ENCODE data around the gene NKTR.

The NKTR gene

DNA sequence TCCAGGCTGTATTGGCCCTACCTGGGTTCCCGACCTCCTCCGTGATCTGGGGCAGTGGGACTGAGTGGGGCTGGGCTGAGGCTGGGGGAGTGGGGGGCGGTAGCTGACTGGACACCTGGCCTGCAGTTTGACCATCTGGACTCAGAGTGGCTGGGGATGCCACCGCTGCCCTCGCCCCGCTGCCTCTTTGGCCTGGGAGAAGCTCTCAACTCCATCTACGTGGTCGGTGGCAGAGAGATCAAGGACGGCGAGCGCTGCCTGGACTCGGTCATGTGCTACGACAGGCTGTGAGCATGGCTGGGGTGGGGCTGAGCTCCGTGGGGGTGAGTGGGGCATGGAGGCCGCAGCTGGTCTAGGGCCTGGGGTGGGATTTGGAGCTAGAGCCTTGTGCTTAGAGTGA is 87.5 kb downstream of the NKTR start:
- FAIRE-seq (no peak), DNase-seq (ENCODE audit: insufficient read length) (no peak)
- TF ChIP-seq POLR2AphosphoS5 (IDR thresholded peaks at IDR 0.05; ENCODE audit: low read depth, low read length) = no peak
- TF ChIP-seq TAF1 (IDR thresholded peaks at IDR 0.05; ENCODE audit: borderline replicate concordance, low read depth, low read length) = no peak
- no peak for TF ChIP-seq POLR2A (IDR thresholded peaks at IDR 0.05; ENCODE audit: low read depth, low read length)

DNA sequence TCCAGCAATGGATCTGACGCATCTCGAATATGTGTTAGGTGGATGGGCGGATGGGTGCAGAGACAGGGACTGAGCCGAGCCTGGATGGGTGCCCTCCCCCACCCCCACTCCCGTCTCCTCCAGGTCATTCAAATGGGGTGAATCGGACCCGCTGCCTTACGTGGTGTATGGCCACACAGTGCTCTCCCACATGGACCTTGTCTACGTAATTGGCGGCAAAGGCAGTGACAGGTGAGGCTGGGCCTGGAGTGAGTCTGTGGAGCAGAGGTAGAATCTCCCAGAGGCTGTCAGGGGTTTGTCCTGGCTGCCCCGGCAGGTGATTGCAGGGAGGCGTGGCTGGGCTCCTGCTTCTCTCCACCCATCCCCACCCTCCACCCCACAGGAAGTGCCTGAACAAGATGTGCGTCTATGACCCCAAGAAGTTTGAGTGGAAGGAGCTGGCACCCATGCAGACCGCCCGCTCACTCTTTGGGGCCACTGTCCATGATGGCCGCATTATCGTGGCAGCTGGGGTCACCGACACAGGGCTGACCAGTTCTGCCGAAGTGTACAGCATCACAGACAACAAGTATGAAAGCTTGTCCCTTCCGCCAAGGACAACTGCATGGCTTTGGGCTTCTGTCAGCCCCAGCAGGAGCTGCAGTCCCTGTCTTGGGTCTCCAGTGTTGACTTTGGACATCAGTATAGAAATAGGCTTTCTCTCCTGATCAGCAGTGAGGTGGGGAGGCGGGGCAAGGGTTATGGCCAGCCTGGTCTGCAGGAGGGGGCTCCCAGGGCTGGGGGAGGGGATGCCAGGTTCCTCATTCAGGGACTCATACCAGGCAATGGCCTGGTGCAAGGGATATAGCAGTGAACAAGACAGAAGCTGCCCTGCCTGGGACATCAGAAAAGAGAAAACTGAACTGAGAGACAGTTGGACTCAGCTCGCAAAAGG is 88.3 kb downstream of the NKTR start:
- TF ChIP-seq POLR2AphosphoS5 (IDR thresholded peaks at IDR 0.05; ENCODE audit: low read depth, low read length) (no peak), TAF1 (IDR thresholded peaks at IDR 0.05; ENCODE audit: borderline replicate concordance, low read depth, low read length) (no peak), POLR2A (IDR thresholded peaks at IDR 0.05; ENCODE audit: low read depth, low read length) (no peak)
- FAIRE-seq (no peak), DNase-seq (ENCODE audit: insufficient read length) (no peak)

DNA sequence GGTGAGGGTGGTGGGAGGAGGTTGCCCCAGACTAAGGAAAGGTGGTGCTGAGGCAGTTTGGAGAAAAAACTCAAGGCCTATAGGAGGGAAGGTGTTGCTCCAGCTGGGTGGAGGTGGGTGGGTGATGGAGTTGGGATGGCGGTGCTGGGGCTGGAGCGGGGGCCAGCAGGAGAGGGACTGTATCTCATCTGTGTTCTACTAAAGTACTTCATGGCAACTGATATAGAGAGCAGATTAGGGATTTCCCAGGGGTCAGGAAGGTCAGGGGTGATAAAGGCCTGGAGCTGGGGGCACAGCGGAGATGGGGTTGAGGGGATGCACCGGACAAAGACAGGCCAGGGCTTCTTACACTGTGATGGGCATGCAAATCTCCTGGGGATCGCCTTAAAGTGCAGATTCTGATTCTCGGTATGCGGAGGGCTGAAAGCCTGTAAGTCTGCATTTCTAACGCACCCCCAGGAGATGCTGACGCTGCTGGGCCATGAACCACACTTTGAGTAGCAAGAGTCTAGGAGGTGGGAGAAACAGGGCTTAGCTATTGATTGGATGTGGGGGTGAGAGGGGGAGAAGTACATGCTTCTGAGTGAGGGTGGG is 89.0 kb downstream of the NKTR start:
- FAIRE-seq (no peak), DNase-seq (ENCODE audit: insufficient read length) (no peak)
- TF ChIP-seq TAF1 (IDR thresholded peaks at IDR 0.05; ENCODE audit: borderline replicate concordance, low read depth, low read length) (no peak), POLR2A (IDR thresholded peaks at IDR 0.05; ENCODE audit: low read depth, low read length) (no peak), POLR2AphosphoS5 (IDR thresholded peaks at IDR 0.05; ENCODE audit: low read depth, low read length) (no peak)

DNA sequence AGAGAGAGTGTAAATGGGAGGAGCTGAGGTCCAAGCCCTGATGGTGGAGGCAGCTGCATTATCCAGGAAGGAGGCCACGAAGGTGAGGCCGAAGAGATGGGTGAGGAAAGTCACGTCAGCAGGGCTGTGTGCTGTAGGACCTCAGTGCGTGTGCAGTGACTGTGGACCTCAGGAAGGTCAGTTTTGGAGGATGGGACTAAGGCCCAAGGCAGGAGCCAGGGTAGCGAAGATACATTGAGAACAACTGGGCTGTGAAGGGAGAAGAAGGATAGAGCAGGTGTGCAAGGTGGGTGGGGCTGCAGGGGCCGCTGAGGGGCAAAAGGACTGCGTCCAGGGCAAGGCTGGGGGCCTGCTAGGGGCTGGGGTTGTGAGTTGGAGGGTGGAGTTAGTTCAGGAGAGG is 89.7 kb downstream of the NKTR start:
- FAIRE-seq = no peak
- DNase-seq (ENCODE audit: insufficient read length) = no peak
- no peak for TF ChIP-seq POLR2AphosphoS5 (IDR thresholded peaks at IDR 0.05; ENCODE audit: low read depth, low read length)
- no peak for TF ChIP-seq POLR2A (IDR thresholded peaks at IDR 0.05; ENCODE audit: low read depth, low read length)
- TF ChIP-seq TAF1 (IDR thresholded peaks at IDR 0.05; ENCODE audit: borderline replicate concordance, low read depth, low read length) = no peak

DNA sequence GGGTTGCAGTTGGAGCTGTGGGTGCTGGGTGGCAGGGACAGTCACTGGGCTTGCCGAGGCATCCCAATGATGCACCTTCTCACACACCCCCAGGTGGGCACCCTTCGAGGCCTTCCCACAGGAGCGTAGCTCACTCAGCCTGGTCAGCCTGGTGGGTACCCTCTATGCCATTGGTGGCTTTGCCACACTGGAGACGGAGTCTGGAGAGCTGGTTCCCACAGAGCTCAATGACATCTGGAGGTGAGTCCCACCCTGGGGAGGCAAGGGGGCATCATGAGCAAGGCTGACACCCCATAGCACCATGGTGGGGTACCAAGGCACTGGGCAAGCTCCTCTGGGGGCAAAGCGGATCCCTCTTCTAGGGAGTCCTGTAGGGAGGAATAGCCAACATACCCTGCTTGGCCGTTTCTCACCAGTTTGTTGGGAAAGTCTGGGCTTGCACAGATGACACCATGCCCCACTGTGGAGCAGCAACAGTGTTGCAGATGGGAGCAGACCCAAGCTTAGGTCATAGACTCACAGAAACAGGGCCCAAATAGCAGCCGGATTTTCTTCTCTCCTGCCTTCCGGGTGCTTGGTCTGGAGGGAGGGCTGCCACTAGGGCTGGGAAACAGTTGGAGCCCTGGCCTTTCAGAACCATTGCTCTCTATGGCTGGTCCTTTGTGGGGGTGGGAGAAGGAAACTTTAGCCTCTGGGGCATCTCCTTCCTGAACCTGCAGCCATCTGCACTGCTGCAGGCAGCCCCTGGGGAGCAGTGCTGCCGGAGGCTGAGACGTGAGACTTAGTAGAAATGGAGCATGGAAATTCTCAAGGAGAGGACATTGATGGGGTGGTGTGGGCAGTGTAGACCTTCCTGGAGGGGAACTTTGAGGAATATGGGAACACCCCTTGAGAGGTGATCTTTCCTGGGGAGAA is 90.5 kb downstream of the NKTR start:
- DNase-seq (ENCODE audit: insufficient read length) (no peak), FAIRE-seq (no peak)
- TF ChIP-seq TAF1 (IDR thresholded peaks at IDR 0.05; ENCODE audit: borderline replicate concordance, low read depth, low read length) (no peak), POLR2AphosphoS5 (IDR thresholded peaks at IDR 0.05; ENCODE audit: low read depth, low read length) (no peak), POLR2A (IDR thresholded peaks at IDR 0.05; ENCODE audit: low read depth, low read length) (no peak)

DNA sequence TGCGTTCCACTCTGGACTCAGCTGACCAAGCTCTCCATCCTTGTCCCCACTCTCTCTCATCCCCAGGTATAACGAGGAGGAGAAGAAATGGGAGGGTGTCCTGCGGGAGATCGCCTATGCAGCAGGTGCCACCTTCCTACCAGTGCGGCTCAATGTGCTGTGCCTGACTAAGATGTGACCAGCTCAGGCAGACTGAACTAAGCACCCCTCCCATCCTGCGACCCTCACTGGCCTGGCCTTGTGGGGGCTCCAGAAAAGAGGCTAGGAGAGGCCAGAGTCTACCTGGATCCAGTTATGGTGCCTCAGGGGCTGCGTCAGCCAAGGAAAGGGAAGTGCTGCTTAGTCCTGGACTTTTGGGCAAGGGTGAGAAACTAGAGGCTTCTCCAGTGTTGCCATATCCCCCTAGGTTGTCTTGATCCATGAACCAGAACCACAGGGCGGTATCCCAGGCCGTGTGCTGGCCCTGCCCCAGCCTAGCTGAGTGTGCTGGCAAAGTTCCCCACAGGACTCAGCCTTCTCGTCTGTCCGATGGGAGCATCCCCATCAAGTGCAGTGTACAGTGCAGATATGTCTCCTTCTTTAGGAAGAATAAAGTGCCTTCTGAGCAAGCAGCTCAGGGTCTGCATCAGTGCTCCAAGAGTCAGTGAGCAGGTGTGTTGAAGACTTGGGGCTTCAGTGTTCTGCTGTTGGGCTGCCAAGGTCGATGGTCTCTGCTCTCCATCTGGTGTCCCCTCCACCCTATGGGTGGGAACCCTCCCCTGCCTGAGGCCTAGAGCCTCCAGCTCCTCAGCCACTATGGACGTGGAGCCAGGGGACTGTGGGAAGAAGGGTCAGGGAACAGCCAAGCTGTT is 91.6 kb downstream of the NKTR start:
- DNase-seq (ENCODE audit: insufficient read length) (no peak), FAIRE-seq (no peak)
- TF ChIP-seq POLR2AphosphoS5 (IDR thresholded peaks at IDR 0.05; ENCODE audit: low read depth, low read length) = no peak
- no peak for TF ChIP-seq POLR2A (IDR thresholded peaks at IDR 0.05; ENCODE audit: low read depth, low read length)
- no peak for TF ChIP-seq TAF1 (IDR thresholded peaks at IDR 0.05; ENCODE audit: borderline replicate concordance, low read depth, low read length)

DNA sequence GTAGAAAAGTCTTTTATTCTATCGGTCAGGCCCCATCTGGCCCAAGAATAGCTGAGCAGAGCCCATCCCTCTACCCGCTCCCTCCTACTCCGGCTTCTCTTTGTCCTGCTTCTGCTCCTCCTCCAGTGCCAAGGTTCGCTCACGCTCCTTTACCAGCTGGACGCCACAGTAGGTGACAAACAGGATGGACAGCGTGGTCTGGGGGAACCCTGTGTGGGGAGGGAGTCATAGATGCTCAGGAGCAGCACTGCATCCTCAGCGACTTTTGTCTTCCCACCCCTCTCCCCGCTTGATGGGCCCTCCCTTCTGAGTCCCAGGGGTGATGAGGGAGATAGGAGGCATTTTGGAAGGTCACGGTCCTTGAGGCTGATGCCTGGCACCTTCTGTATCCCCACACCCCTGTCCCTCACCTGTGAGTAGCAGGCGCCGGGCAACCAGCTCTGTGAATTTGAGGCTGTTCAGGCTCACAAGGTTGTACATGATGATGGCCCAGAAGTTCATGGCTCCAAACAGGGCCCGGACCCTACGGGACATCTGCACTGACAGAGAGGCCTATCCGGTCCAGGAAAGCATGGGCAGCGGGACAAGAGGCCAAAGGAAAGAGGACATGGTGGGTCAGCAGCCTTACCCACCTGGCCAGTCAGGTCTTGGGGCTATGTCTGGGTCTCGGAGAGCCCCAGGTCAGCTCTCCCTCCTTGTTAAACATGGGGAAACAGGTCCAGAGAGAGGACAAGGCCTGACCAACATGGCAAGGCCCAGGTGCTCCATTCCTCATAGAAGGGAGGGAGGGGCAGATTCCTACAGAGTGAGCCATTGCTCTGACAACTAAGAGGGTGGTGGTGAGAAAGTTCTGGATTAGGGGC is 92.4 kb downstream of the NKTR start:
- TF ChIP-seq TAF1 (IDR thresholded peaks at IDR 0.05; ENCODE audit: borderline replicate concordance, low read depth, low read length) (no peak), POLR2A (IDR thresholded peaks at IDR 0.05; ENCODE audit: low read depth, low read length) (no peak), POLR2AphosphoS5 (IDR thresholded peaks at IDR 0.05; ENCODE audit: low read depth, low read length) (no peak)
- FAIRE-seq = no peak
- no peak for DNase-seq (ENCODE audit: insufficient read length)

DNA sequence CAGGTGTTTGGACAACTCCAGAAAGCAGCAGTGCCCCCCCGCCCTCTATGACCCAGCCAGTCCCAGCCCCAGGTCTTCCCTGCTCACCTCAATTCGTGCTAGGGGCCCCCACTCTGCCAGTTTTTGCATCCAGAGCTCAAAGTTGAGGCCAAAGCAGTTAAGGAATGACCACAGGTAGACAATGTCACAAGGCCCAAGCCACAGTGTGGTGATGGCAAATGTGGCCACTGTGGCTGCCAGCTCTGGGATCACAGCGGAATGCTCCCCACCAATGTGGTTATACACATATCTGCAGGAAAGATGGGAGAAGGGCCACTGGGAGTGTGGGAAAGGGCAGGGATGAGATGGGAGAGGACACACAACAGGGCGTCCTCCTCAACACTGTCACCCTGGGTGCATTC is 93.0 kb downstream of the NKTR start:
- FAIRE-seq = no peak
- no peak for DNase-seq (ENCODE audit: insufficient read length)
- TF ChIP-seq POLR2A (IDR thresholded peaks at IDR 0.05; ENCODE audit: low read depth, low read length) (no peak), TAF1 (IDR thresholded peaks at IDR 0.05; ENCODE audit: borderline replicate concordance, low read depth, low read length) (no peak), POLR2AphosphoS5 (IDR thresholded peaks at IDR 0.05; ENCODE audit: low read depth, low read length) (no peak)

DNA sequence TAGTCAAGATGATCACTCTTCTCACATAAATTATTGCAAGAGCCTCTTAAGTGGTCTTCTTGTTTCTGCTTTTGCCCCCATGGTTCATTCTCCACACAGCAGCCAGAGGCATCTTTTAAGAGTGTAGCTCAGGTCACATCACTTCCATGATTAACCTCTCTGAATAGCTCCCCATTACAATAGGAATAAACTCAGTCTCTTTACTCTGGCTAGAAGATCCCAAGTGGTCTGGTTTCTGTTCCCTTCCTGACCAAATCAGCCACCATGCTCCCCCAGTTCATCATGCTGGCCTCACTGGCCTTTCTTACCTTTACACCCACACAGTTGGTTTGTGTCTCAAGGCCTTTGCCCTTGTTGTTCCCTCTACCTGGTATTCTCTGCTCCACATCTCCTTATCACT is 93.9 kb downstream of the NKTR start:
- FAIRE-seq (no peak), DNase-seq (ENCODE audit: insufficient read length) (no peak)
- TF ChIP-seq POLR2A (IDR thresholded peaks at IDR 0.05; ENCODE audit: low read depth, low read length) (no peak), TAF1 (IDR thresholded peaks at IDR 0.05; ENCODE audit: borderline replicate concordance, low read depth, low read length) (no peak), POLR2AphosphoS5 (IDR thresholded peaks at IDR 0.05; ENCODE audit: low read depth, low read length) (no peak)
